Neural cell (in vitro differentiated cells): Measurements from ENCODE around the gene PHETA2. TPM values are rescaled to one million over a fixed set of nuclear protein-coding genes. Genes with fewer than 3 reads are reported as not detected.

Experiments used
- H2AFZ ChIP-seq: fragments of 200-600, 300-800 bp; sonication (generic), shearing (Covaris generic); 2 replicates; pipeline ENCODE4 v1.6.0; 2014; ENCODE audit warnings: low read depth, mild to moderate bottlenecking, antibody characterized with exemption, low read length, moderate library complexity
- H3F3A ChIP-seq: fragments of 200-600 bp; shearing (Covaris generic); 2 replicates; pipeline ENCODE4 v1.6.1; 2016; ENCODE audit warnings: mild to moderate bottlenecking, moderate library complexity, mixed read lengths, antibody characterized with exemption, low read length; ENCODE audit not compliant: insufficient read depth, poor library complexity, severe bottlenecking
- H3K27ac ChIP-seq: fragments of 200-600, 300-800 bp; sonication (generic), shearing (Covaris generic); 2 replicates; pipeline ENCODE4 v1.5.1; 2014; ENCODE audit warnings: mild to moderate bottlenecking, low read length, moderate library complexity
- H3K27me3 ChIP-seq: fragments of 300-800, 200-600 bp; sonication (generic), shearing (Covaris generic); 2 replicates; pipeline ENCODE4 v1.6.0; 2014; ENCODE audit warnings: mild to moderate bottlenecking, low read depth, low read length, moderate library complexity; ENCODE audit not compliant: insufficient read depth
- H3K36me3 ChIP-seq: fragments of 300-800, 200-600 bp; sonication (generic), shearing (Covaris generic); 2 replicates; pipeline ENCODE4 v1.5.1; 2014; ENCODE audit warnings: mild to moderate bottlenecking, antibody characterized with exemption, low read length, moderate library complexity; ENCODE audit not compliant: insufficient read depth
- H3K4me2 ChIP-seq: fragments of 300-800, 200-600 bp; sonication (generic), shearing (Covaris generic); 2 replicates; pipeline ENCODE4 v1.6.0; 2014; ENCODE audit warnings: mild to moderate bottlenecking, low read length
- H3K4me3 ChIP-seq: fragments of 300-800, 200-600 bp; sonication (generic), shearing (Covaris generic); 2 replicates; pipeline ENCODE4 v1.5.1; 2014; ENCODE audit warnings: mild to moderate bottlenecking, low read length, moderate library complexity
- H3K79me2 ChIP-seq: fragments of 200-600 bp; shearing (Covaris generic); replicated peaks from 2 replicates; pipeline ENCODE4 v1.6.0; 2014; ENCODE audit warnings: mild to moderate bottlenecking, low read length, moderate library complexity; ENCODE audit not compliant: insufficient read depth
- H3K9ac ChIP-seq: fragments of 300-800, 200-600 bp; sonication (generic), shearing (Covaris generic); 2 replicates; pipeline ENCODE4 v1.6.1; 2016; ENCODE audit warnings: mild to moderate bottlenecking, low read length, mixed read lengths
- H3K9me2 ChIP-seq: fragments of 200-600 bp; shearing (Covaris generic); 2 replicates; pipeline ENCODE4 v1.6.1; 2016; ENCODE audit warnings: mild to moderate bottlenecking, low read length, mixed read lengths; ENCODE audit not compliant: insufficient read depth
- H3K9me3 ChIP-seq: fragments of 200-600, 300-800 bp; sonication (generic), shearing (Covaris generic); 2 replicates; pipeline ENCODE4 v1.6.1; 2016; ENCODE audit warnings: mild to moderate bottlenecking, mixed run types, low read length, moderate library complexity, mixed read lengths
- H4K20me1 ChIP-seq: fragments of 200-600 bp; shearing (Covaris generic); 2 replicates; pipeline ENCODE4 v1.6.1; 2016; ENCODE audit warnings: mild to moderate bottlenecking, mixed run types; ENCODE audit not compliant: insufficient read depth
- CTCF ChIP-seq: fragments of 450-650 bp; IDR thresholded peaks from 2 replicates; pipeline ENCODE4 v1.5.1; 2014; ENCODE audit warnings: antibody characterized with exemption, mild to moderate bottlenecking, moderate library complexity; ENCODE audit not compliant: poor library complexity, severe bottlenecking
- EP300 ChIP-seq: fragments of 450-650 bp; conservative IDR thresholded peaks from 2 replicates; pipeline ENCODE4 v1.6.1; 2014; ENCODE audit warnings: antibody characterized with exemption, mild to moderate bottlenecking, moderate library complexity; ENCODE audit not compliant: poor library complexity, severe bottlenecking
- EZH2 ChIP-seq: fragments of 200-600, 300-800 bp; shearing (Covaris generic), sonication (generic); IDR thresholded peaks from 2 replicates; pipeline ENCODE4 v1.6.1; 2014; ENCODE audit warnings: antibody characterized with exemption, low read length, borderline replicate concordance, mild to moderate bottlenecking; ENCODE audit not compliant: insufficient read depth, poor library complexity, severe bottlenecking
- MXI1 ChIP-seq: fragments of 450-650 bp; conservative IDR thresholded peaks from 2 replicates; pipeline ENCODE4 v1.6.1; 2014; ENCODE audit warnings: antibody characterized with exemption, mild to moderate bottlenecking; ENCODE audit not compliant: poor library complexity, severe bottlenecking
- POLR2AphosphoS5 ChIP-seq: IDR thresholded peaks from 2 replicates; pipeline ENCODE4 v1.6.1; 2012
- RAD21 ChIP-seq: fragments of 450-650 bp; conservative IDR thresholded peaks from 2 replicates; pipeline ENCODE4 v1.6.1; 2014; ENCODE audit warnings: antibody characterized with exemption, mild to moderate bottlenecking, moderate library complexity
- REST ChIP-seq: IDR thresholded peaks from 2 replicates; pipeline ENCODE4 v1.6.1; 2012; ENCODE audit warnings: borderline replicate concordance
- SMC3 ChIP-seq: fragments of 450-650 bp; conservative IDR thresholded peaks from 2 replicates; pipeline ENCODE4 v1.6.1; 2014; ENCODE audit warnings: antibody characterized with exemption, mild to moderate bottlenecking, moderate library complexity; ENCODE audit not compliant: poor library complexity
- TAF1 ChIP-seq: IDR thresholded peaks from 2 replicates; pipeline ENCODE4 v1.6.1; 2012; ENCODE audit warnings: low read depth
- polyA plus RNA-seq: library from polyadenylated mRNA; depleted of rRNA; stranded (reverse); fragments of >200 nt; gene quantifications from 2 replicates; pipeline ENCODE4 v1.2.3, GENCODE V29; 2014

PHETA2 gene
- polyA plus RNA-seq, 1 donor from 2014 or later = 0.42 TPM

GRCh38 chr22:42035256-42035655, 38.8 kb upstream of the PHETA2 start:
- Histone ChIP-seq H3F3A (no peaks in the 10 kb centered on the region), H3K9me2 (no peaks in the 10 kb centered on the region), H3K4me3 (no peak overlapping the region), H2AFZ (no peak overlapping the region), H4K20me1 (no peaks in the 10 kb centered on the region), H3K4me2 (no peak overlapping the region), H3K79me2 (no peaks in the 10 kb centered on the region), H3K27ac (no peak overlapping the region), H3K36me3 (no peaks in the 10 kb centered on the region), H3K27me3 (no peaks in the 10 kb centered on the region), H3K9me3 (peaks cover 2% of the 10 kb centered on the region), H3K9ac (no peak overlapping the region)
- no peak for TF ChIP-seq POLR2AphosphoS5
- TF ChIP-seq RAD21 = no peak
- TF ChIP-seq MXI1 = no peak
- no peak for TF ChIP-seq CTCF
- TF ChIP-seq EP300 = no peak
- no peak for TF ChIP-seq EZH2
- TF ChIP-seq SMC3 = no peak
- no peak for TF ChIP-seq REST
- no peak for TF ChIP-seq TAF1

- H4K20me1 ChIP-seq = no peaks in the 10 kb centered on the region
- H3K9me2 ChIP-seq = no peaks in the 10 kb centered on the region
- no peaks in the 10 kb centered on the region for H3K36me3 ChIP-seq
- TF ChIP-seq POLR2AphosphoS5 = no peak
- TF ChIP-seq CTCF = no peak
- TF ChIP-seq TAF1 = no peak
- TF ChIP-seq EZH2 = no peak
- H2AFZ ChIP-seq = no peak overlapping the region
- no peaks in the 10 kb centered on the region for H3F3A ChIP-seq
- H3K79me2 ChIP-seq = no peaks in the 10 kb centered on the region
- H3K4me2 ChIP-seq = no peak overlapping the region
- H3K9ac ChIP-seq = no peak overlapping the region
- H3K9me3 ChIP-seq = no peaks in the 10 kb centered on the region
- H3K27ac ChIP-seq = no peak overlapping the region
- H3K4me3 ChIP-seq = no peak overlapping the region
- no peaks in the 10 kb centered on the region for H3K27me3 ChIP-seq
Measured at GRCh38 chr22:42039271-42039670, 34.8 kb upstream of the PHETA2 start.
